ENCODE data around the gene ZKSCAN4. TPM values are rescaled to one million over a fixed set of nuclear protein-coding genes. Genes with fewer than 3 reads are reported as not detected.

Gene ZKSCAN4
- total and polyA plus RNA-seq, 9 donors: 1.5 to 8.0 (median 6.0) TPM

DNA sequence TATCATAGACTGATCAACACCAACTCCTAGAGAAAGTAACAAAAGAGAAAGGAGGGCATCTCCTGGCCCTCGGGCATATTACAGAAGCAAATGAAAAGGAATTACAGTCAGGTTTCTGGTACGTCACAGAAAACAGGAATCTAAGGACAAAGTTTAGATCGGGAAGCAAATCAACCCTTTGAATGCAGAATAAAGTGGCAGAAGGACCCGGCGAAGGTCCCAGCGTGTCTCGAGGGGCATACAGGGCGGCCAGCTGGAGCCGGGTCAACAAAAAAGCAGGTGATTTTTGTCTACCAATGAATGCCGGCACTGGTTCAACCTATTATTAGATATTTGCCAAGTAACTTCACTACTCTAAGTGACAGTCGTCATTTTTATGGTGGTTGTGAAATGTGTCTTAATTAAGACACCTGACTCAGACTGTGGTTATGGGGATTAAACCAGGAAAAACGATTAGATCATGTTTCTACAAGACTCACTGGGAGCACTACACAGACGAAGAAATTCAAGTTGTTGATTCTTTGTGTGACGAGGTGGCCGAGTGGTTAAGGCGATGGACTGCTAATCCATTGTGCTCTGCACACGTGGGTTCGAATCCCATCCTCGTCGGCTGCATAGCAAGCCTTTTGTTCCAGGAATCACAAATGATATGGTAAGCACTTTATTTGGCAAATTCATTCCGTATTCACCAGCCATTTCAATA is 39.4 kb downstream of the ZKSCAN4 start:
- no peak for DNase-seq
- TF ChIP-seq, protein P1, sequence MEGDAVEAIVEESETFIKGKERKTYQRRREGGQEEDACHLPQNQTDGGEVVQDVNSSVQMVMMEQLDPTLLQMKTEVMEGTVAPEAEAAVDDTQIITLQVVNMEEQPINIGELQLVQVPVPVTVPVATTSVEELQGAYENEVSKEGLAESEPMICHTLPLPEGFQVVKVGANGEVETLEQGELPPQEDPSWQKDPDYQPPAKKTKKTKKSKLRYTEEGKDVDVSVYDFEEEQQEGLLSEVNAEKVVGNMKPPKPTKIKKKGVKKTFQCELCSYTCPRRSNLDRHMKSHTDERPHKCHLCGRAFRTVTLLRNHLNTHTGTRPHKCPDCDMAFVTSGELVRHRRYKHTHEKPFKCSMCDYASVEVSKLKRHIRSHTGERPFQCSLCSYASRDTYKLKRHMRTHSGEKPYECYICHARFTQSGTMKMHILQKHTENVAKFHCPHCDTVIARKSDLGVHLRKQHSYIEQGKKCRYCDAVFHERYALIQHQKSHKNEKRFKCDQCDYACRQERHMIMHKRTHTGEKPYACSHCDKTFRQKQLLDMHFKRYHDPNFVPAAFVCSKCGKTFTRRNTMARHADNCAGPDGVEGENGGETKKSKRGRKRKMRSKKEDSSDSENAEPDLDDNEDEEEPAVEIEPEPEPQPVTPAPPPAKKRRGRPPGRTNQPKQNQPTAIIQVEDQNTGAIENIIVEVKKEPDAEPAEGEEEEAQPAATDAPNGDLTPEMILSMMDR (IDR thresholded peaks at IDR 0.05): no peak
- TF ChIP-seq POLR2A (IDR thresholded peaks at IDR 0.05) (no peak), EP300 (IDR thresholded peaks at IDR 0.05) (no peak)
- Histone ChIP-seq H3K27me3 (peaks cover 5% of the 10 kb centered on the region), H3K27ac (no peak overlapping the region), H3K4me3 (peak overlapping the region; percentile 10), H3K36me3 (no peaks in the 10 kb centered on the region), H3K9me3 (no peaks in the 10 kb centered on the region), H3K4me1 (ENCODE audit: insufficient read depth) (no peaks in the 10 kb centered on the region)
- intact Hi-C loops (cut with DNase I): no loop called here
- WGBS, 3 donors: 2 to 3% (median 2%) methylated on average over 21 of the region's 21 CpGs

DNA sequence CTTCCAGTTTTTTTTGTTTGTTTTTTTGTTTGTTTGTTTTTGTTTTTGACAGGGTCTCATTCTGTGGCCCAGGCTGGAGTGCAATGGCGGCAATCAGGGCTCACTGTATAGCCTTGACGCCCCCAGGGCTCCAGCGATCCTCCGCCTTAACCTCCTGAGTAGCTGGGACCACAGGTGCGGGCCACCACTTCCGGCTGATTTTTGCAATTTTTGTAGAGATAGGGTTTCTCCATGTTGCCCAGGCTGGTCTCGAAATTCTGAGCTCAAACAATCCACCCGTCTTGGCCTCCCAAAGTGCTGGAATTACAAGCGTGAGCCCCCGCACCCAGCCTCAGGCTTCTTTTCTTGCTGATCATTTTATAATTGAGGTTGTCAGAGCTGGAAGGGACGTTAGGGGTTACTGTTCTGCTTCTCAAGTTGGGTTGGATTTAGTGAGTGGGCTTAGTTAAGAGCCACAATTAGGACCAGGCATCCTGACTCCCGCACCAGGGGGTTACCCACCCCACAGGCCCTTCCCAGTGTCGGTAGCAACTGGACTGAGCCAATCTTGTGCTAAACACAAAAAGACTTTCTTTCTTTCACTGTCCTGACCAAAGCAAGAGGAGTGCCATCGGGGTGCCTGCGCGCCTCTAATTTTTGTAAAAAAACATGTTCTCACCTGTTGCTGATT is 40.1 kb downstream of the ZKSCAN4 start:
- peaks cover 5% of the 10 kb centered on the region for H3K27me3 ChIP-seq
- WGBS, 3 donors: 6 to 7% (median 6%) methylated on average over 16 of the region's 16 CpGs
- H3K4me3 ChIP-seq: peak overlapping the region; percentile 10
- intact Hi-C loops (cut with DNase I): no loop called here
- no peak overlapping the region for H3K27ac ChIP-seq
- no peaks in the 10 kb centered on the region for H3K36me3 ChIP-seq
- TF ChIP-seq POLR2A (IDR thresholded peaks at IDR 0.05) (no peak), EP300 (IDR thresholded peaks at IDR 0.05) (no peak)
- TF ChIP-seq, protein P1 (IDR thresholded peaks at IDR 0.05): no peak
- H3K4me1 ChIP-seq (ENCODE audit: insufficient read depth): no peaks in the 10 kb centered on the region
- H3K9me3 ChIP-seq: no peaks in the 10 kb centered on the region
- no peak for DNase-seq

DNA sequence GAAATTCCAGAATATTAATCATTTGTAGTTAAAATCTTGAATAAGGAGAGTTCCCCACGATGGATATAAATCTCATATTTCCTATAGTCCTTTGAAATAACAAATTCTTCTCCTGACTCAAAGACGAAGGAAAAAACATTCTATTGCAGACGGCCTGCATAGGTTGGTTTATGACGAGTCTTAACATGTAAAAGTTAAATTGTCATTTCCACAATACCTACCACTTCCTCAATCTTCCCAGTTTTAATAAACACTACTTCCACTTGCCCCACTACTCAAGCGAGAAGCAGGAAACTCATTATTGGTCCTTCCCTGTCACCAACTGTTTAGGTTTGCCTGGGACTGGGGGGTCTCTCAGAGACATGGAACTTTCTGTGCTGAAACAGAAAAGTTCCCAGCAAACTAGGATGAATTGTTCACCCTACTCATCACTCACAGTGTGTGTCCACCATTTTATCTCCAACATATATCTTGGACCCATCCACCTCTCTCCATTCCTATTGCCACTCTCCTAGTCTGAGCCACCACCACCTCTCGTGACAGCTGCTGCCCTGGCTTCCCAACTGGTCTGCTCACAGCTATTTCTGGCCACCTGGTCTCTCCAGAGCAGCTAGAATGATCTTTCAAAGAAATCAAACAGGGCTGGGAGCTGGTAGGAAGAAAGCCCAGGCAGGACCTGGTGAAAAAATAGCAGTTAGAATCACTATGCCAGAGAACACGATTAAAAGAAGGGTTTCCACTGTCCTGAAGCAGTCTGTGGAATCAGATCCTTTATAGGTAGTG is 42.1 kb downstream of the ZKSCAN4 start:
- Histone ChIP-seq H3K36me3 (no peaks in the 10 kb centered on the region), H3K4me1 (ENCODE audit: insufficient read depth) (no peaks in the 10 kb centered on the region), H3K27ac (no peak overlapping the region), H3K4me3 (no peak overlapping the region), H3K27me3 (peaks cover 5% of the 10 kb centered on the region), H3K9me3 (no peaks in the 10 kb centered on the region)
- intact Hi-C loops (cut with DNase I): no loop called here
- no peak for DNase-seq
- TF ChIP-seq POLR2A (IDR thresholded peaks at IDR 0.05): no peak
- no peak for TF ChIP-seq EP300 (IDR thresholded peaks at IDR 0.05)
- TF ChIP-seq, protein P1 (IDR thresholded peaks at IDR 0.05): no peak
- WGBS, 3 donors: 52 to 60% (median 56%) methylated on average over 7 of the region's 7 CpGs

DNA sequence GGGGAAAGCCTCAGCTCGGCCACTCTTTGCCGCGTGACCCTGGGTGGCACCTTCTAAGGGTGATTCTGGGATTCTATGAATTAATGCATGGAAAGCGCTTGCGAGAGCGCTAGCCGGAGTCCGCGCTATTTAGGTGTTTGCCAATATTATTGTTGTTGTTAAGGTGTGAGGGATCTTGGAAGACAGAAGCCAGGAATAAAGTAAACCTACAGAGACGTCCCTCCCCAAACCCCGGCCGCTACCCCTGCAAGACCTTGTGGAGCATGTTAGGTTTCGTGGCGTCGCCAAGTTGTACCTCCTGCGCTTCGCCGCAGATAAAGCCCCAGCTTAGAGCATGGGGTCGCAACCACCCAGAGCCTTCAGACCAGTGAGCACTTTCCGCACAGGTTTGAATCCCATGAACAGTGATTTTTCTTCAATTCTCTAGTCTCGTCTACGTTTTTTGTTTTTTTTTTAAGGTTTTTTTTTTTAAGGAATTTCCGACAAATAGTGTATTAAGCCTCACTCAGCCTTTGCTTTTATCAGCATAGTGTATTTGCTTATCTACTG is 43.9 kb downstream of the ZKSCAN4 start:
- Histone ChIP-seq H3K4me3 (peak overlapping the region; percentile 13), H3K4me1 (ENCODE audit: insufficient read depth) (no peaks in the 10 kb centered on the region), H3K9me3 (no peaks in the 10 kb centered on the region), H3K27ac (no peak overlapping the region), H3K27me3 (peaks cover 5% of the 10 kb centered on the region), H3K36me3 (no peaks in the 10 kb centered on the region)
- TF ChIP-seq POLR2A (IDR thresholded peaks at IDR 0.05) (no peak), EP300 (IDR thresholded peaks at IDR 0.05) (no peak)
- TF ChIP-seq, protein P1 (IDR thresholded peaks at IDR 0.05): no peak
- intact Hi-C loops (cut with DNase I): no loop called here
- WGBS, 3 donors: 7 to 8% (median 7%) methylated on average over 23 of the region's 23 CpGs
- DNase-seq: no peak

Measured in ovary (tissue), 9 donors.